ENCODE measurements around the gene SH3BGRL3.
A peak's percentile ranks its signal among the peaks of the same experiment; 100 is the strongest.
"Not testable (repeated sequence)": the region's sequence is repeated elsewhere in the genome, so short reads cannot be mapped to it uniquely, and the experiment has no call there.

SH3BGRL3 gene

DNA sequence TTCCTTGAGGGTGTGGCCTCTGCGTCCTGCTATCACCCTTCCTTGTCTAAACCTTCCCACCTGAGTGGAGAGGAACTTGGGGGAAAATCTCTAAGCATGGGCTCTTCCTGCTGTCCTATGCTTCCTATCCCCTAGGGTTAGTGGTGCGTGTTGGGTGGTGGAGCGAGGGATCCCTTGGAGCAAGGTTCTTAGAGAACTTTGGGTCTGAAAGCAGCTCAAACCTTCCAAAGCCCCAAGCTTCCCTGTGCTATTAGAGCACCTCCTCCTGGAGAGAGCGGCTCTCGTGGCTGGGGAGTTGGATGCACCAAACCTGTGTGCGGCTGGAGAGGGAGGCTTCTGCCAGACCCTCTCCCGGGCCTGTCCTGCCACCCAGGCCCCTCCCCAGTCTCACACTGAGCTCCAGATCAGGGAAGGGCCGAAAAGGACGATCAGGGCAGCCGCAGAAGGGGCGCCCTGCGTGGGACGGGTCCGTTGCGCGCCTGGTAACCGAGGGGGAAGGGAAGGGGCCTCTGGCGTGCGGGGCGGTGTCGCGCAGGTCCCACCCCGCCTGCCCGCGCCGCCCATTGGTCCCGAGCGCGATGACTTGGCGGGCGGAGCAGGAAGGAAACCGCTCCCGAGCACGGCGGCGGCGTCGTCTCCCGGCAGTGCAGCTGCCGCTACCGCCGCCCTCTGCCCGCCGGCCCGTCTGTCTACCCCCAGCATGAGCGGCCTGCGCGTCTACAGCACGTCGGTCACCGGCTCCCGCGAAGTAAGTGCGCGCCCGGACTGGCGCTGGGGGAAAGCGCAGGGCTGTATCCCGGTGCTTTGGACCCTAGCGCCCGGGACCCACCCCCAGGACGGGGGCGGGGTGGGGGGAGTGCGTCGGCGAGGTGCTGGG is at the start of gene SH3BGRL3:
Gene SH3BGRL3, plus strand, starts transcription at position 631 of the 877 bp plus-strand sequence. Its CDS starts 70 bp downstream, at position 701.
- peak; percentile 66 to 83 (median 70) for DNase-seq (ENCODE audit: low read depth in 2 of 3, low spot score in 1 of 3)

DNA sequence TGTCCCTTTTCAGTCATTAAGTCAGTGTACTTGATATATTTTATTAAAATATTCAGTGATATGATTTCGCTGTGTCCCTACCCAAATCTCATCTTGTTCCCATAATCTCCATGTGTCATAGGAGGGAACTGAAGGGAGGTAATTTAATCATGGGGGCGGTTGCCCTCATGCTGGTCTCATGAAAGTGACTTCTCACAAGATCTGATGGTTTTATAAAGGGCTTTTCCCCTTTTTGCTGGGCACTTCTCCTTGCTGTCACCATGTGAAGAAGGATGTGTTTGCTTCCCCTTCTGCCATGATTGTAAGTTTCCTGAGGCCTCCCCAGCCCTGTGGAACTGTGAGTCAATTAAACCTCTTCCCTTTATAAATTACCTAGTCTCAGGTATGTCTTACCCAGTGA is 49.2 kb upstream of the SH3BGRL3 start:
- DNase-seq (ENCODE audit: low read depth in 2 of 3, low spot score in 1 of 3), result not testable (repeated sequence)

DNA sequence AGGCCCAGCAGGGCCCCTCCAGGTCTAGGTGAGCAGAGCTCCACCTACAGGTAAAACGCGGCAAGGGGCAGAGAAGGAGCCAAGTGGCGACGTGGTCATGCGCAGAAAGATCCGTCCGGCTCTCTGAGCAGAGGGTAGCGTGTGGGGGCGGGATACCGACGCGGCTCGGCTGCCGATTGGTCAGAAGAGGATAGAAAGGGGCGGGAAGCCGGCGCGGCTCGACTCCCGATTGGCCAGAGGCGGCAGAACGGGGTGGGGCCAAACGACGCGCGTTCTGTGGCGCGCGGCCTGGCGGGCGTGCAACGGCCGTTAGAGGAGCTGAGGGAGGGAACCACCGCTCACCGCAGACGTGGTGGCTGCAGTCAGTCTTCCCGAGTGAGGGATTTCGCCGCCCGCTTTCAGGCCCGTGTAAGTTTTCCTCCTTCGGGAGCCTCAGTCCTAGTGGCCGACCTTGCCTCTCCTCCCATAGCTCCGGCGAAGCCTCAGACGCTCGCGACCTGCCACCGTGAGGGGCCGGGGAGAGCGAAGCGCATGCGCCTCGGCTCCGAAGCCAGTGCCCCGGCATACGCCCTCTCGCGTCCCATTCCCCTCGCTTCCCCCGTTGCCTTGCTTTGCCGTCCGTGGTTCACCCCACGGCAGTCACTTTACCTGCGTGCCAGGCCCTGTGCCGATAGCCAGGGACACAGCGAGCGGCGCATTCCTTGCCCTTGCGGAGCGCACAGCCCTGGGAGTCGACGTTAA is 45.8 kb upstream of the SH3BGRL3 start, which contains the start of gene CEP85:
Gene CEP85, plus strand, starts transcription at position 298 of the 741 bp plus-strand sequence. CDS start 5,584 bp downstream, outside the sequence.
- DNase-seq (ENCODE audit: low read depth in 2 of 3, low spot score in 1 of 3), result peak; percentile 98

DNA sequence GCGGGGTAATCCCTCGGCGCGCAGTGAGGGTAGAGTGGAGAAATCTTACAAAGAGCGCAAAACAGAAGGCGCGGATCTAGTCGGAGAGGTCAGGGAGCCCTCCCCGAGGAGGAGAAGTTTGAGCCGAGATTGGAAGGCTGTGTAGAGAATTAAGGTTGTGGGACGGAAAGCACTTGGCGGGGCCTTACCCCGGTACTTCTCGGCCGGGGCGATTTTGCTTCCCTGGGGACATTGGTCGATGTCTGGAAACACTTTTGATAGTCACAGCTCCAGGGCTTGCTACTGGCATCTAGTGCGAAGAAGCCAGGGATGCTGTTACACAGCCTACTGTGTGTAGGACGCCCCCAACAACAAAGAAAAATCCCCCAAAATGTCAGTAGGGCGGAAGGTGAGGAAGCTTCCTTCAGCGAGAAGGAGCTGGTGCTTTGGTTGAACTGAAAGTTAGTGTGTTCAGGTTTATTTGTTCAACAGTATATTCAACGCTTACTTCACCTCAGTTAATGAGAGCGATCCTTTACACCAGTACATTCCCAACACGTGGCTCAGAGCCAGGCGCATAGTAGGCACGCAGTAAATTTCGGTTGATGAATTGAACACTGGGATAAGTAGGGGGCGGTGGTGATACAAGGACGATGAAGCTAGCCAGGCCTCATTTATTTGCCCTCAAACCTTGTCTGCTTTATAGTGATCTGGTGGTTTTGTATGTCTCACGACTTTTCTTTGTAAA is 45.1 kb upstream of the SH3BGRL3 start:
- DNase-seq (ENCODE audit: low read depth in 2 of 3, low spot score in 1 of 3), result peak in 1 of 3 donors; percentile 5

DNA sequence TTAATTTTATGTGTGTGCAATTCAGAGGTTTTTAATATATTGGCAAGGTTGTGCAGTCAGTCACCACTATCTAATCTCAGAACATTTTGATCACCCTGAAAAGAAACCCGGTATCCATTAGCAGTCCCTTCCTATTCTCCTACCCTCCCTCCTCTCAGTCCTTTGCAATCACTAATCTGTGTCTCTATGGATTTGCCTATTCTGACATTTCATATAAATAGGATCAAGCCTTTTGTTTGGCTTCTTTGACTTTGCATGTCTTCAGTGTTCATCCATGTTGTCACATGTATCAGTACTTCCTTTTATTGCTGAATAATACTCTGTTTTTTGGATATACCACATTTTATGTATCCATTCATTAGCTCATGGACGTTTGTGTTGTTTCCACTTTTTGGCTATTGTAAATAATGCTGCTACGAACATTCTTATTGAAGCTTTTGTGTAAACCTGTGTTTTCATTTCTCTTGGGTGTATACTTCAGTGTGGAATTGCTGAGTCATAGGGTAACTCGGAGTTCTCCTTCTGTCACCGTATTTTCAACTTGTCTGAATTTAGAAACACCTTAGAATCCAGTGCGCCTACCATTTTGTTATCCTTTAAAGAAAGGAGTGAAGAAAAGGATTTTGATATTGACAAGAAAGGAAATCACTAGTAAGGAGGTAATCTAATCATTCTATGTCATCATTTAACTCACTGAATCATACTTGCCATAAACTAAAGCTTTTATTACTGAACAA is 42.5 kb upstream of the SH3BGRL3 start:
- DNase-seq (ENCODE audit: low read depth in 2 of 3, low spot score in 1 of 3), result no peak

DNA sequence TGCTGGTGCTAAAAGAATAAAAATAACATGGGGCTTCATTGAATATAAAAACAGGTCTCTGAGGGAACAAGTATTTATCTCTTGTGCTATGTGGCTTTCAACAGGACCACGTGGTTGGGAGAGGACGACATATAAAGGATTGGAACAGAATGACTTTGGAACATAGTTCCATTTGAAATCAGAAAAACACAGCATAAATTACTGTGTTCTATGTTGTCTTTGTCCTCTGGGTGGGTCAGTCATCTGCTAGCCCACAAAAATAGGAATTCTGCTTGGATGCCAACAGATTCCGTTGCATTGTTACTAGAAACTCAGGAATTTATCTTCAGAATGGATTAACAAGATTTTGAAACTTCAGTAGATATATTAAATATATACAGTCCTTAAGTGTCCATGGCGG is 40.0 kb upstream of the SH3BGRL3 start:
- no peak for DNase-seq (ENCODE audit: low read depth in 2 of 3, low spot score in 1 of 3)

DNA sequence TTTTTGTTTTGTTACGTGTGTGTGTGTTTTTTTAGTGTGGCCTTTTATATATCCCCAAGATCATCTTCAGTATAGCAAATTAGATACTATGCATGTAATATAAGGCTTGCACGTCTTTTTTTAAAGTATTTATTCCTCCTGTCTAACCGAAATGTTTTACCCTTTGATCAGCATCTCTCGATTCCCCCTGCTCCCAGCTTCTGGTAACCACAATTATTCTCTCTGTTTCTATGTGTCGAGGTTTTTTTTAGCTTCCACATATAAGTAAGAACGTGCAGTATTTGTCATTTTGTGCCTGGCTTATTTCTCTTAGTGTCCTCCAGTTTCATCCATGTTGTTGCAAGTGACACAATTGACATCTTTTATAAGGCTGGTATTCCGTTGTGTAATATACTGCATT is 27.2 kb upstream of the SH3BGRL3 start:
- no peak for DNase-seq (ENCODE audit: low read depth in 2 of 3, low spot score in 1 of 3)

DNA sequence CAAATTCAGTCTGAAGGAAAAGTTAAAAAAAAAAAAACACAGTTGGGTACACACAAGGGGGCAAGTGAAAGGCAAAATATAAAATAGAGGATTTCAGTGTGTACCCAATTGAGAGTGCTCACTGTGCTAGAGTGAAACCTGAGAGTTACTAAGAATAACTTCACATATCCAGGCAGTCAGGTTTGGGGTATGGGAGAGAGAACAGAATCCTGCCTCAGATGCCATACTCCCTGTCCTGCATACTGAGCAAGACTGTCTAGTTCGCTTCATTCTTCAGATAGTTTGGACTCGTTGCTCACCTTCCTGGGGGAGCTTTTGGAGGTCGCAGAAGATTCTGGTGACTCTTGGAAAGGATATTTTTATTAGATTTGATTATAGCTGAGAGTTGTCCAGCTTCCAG is 25.5 kb upstream of the SH3BGRL3 start:
- no peak for DNase-seq (ENCODE audit: low read depth in 2 of 3, low spot score in 1 of 3)

DNA sequence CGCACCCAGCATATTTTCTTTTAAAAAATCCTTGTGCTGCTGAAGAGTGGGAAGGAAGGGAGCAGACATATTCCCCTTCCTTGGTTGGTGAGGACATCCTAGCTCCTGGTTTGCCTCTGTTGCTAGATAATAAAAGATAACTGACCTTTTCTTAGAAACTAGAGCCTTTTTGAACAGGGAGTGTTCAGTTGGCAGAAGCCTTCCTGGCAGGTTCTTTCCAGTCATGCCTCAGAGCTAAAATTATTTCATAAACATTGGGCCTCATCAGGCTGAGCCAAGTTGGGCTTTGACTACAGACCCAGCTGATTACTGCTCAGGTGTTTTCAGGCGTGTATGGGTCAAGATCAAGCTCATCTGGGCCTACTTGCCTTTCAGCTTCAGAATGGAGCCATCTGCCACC is 22.7 kb upstream of the SH3BGRL3 start:
- no peak for DNase-seq (ENCODE audit: low read depth in 2 of 3, low spot score in 1 of 3)

DNA sequence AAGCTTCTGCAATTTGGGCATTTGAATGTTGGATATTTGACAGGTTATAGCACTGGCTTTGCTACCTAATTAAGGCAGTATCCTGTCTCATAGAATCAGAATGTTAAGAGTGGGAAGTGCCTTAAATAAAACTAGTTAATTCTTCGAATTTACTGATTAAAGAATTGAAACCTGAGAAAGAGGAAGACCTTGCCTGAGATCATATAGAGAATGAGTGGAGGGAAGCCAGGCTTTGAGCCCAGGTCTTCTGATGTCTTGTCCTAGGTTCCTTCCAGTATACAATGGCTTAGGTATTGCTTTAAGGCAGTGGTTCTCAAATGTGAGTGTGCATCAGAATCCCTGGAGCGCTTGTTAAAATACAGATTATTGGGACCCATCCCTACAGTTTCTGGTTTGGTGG is 20.9 kb upstream of the SH3BGRL3 start:
- DNase-seq (ENCODE audit: low read depth in 2 of 3, low spot score in 1 of 3), result no peak

DNA sequence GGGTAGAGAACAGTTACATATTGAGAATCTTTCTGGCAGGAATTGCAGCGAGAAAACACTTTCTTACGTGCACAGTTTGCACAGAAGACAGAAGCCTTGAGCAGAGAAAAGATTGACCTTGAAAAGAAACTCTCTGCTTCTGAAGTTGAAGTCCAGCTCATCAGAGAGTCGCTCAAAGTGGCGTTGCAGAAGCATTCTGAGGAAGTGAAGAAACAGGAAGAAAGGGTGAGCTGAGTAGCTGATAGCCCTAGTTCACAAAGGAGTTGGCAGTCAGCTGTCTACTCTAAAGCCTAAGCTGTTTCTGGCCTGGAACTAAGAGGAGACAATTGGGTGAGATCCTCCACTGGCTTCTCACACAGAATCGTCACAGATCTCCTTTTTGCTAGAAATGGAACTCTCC is 20.3 kb upstream of the SH3BGRL3 start:
- DNase-seq (ENCODE audit: low read depth in 2 of 3, low spot score in 1 of 3), result no peak

DNA sequence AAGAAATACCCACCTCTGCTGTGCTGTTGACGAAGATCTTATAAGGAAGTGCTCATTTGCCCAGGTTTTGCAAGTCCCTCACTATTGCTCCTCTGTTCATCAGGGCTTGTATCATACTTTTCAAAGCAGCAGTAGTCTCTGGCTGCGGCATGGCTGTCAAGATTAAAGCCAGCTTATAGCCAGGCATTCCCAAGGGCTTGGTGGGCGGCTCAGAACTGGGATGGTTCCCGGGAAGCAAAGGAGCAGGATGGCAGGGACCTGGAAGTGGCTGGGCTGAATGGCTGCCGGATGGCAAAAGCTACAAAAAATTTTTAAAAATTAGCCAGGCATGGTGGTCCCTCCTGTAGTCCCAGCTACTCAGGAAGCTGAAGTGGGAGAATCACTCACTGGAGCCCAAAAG is 16.7 kb upstream of the SH3BGRL3 start:
- DNase-seq (ENCODE audit: low read depth in 2 of 3, low spot score in 1 of 3), result no peak

DNA sequence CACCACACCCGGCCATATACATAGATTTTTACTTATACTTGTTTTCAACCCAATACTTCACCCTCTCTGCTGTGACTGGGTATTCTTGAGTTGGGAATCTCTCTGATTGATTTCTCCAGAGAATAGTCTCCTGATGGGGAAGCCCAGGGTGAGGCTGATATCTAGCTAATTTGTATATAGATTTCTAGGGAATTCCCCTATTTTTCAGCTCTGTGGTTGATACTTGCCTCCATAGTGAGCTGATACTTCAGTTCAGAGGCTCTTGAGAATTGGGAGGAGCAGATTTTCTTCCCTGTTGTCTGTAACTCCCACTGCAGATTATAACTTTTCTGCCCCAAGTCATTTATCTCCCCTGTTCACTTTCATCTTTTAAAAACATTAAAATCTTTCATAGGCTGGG is 14.5 kb upstream of the SH3BGRL3 start:
- DNase-seq (ENCODE audit: low read depth in 2 of 3, low spot score in 1 of 3), result no peak

DNA sequence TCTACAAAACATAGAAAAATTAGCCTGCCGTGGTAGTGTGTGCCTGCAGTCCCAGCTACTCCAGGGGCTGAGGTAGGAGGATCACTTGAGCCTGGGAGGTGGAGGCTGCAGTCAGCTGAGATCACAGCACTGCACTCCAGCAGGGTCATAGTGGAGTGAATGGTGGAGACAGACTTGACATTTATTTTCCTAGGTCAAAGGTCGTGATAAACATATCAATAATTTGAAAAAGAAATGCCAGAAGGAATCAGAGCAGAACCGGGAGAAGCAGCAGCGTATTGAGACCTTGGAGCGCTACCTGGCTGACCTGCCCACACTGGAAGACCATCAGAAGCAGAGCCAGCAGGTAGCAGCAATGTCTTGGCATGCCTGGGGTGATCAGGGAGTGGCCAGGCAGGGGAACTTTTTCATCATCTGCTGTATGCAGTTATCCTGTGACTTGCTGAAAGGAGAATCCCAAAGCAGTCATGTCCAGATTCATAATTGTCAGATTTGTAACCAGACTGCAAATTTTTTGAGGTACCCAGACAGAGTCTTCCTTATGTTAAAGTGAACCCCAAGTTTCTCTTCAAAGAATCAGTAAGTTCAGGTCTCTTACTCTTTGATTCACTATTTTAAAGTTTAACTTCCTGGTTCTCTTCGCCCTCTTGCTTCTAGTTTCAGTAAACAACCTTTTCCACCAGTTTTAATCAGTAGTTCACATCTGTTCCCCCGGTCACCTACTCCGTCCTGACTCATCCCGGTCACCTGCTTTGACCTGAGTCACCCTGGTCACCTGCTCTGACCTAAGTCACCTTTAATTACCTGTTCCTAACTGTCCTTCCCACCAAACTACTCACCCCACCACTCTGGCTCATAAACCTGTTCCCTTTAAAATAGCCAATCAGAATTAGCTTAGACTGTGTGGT is 11.3 kb upstream of the SH3BGRL3 start:
- no peak for DNase-seq (ENCODE audit: low read depth in 2 of 3, low spot score in 1 of 3)

DNA sequence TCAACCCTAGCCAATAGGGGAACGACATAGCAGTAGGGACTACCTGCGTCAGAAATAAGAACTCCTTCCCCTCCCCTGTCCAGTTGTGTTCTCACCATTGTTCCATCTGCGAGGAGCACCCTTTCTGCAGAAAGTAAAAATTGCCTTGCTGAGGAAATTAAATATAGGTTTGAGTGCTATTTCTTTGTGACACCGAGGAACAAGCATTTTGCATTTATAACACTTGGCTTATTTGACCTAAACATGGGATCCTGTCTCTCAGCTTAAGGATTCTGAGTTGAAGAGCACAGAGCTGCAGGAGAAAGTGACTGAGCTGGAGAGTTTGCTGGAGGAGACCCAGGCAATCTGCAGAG is 10.7 kb upstream of the SH3BGRL3 start:
- no peak for DNase-seq (ENCODE audit: low read depth in 2 of 3, low spot score in 1 of 3)

DNA sequence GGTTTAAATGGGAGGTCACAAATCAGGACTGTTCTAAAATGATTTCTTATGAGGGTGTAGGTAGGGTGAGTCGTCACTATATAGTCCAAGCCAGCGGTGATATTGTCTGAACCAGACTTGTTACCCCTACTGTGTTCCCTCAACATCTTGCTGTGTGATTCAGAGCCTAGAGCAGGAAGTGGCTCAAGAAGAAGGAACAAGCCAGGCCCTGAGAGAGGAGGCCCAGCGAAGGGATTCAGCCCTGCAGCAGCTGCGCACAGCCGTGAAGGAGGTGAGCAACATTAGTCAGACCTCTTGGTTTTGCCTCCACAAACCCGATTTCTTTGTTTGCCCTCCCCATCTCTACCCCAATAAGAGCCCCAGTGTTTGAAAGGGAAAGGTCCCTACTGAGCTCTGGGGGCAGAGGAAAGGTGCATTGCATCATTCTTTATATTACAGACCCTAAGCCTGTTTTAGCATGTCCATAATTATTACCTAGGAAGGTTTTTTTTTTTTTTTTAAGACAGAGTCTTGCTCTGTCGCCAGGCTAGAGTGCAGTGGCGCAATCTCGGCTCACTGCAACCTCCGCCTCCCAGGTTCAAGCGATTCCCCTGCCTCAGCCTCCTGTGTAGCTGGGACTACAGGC is 5.0 kb upstream of the SH3BGRL3 start:
- DNase-seq (ENCODE audit: low read depth in 2 of 3, low spot score in 1 of 3), result no peak

DNA sequence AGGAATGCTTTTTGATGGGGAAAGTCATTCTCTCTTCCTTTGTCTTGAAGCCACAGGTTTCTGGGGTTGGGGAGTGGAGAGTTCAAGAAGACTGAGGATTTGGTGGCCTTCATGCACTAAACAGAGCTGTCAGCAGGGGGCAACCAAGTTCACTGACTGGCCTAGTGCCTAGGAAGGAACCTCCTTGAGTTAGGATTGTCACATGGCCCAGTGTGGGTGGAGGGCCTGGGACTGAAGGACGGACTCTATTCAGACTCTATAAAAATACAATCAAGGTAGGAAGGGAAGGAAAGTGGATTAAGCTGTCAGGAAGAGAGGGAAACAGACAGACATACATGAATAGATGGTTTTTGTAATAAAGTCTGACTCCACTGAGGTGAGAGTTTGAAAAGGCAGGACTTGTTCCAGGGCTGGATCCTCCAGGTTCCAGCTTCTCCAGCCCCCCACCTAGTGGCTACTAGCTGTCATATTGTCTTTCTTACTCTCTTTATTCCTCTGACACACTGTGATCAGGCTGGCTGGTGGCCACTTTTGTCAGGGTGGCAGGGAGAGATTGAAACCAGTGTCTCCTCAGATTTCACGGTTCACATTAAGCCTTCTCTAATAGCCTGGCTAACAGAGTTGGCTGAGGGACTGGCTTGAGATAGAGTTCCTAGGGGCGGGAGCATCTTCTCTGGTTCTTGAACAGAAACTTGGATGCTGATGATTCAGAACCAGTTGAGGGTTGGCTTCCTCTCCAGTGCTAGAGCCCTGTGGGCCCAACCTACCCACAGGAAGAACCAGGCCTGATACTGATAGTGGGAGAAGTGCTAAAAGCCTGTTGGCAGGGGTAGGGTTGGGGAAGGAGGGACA is 4.1 kb upstream of the SH3BGRL3 start:
- peak; percentile 68 to 88 (median 70) for DNase-seq (ENCODE audit: low read depth in 2 of 3, low spot score in 1 of 3)

DNA sequence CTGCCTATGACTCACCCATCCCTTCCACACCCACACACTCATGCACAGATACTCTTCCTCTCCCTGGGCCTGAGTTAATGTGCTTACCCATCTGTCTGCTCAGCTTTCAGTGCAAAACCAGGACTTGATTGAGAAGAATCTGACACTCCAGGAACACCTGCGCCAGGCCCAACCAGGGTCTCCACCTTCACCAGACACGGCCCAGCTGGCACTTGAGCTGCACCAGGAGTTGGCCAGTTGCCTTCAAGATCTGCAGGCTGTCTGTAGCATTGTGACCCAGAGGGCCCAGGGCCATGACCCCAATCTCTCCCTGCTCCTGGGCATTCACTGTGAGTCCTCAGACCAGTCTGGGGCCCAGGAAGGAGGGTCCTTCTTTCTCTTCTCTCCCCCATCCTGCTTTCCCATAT is 3.5 kb upstream of the SH3BGRL3 start:
- DNase-seq (ENCODE audit: low read depth in 2 of 3, low spot score in 1 of 3), result no peak

DNA sequence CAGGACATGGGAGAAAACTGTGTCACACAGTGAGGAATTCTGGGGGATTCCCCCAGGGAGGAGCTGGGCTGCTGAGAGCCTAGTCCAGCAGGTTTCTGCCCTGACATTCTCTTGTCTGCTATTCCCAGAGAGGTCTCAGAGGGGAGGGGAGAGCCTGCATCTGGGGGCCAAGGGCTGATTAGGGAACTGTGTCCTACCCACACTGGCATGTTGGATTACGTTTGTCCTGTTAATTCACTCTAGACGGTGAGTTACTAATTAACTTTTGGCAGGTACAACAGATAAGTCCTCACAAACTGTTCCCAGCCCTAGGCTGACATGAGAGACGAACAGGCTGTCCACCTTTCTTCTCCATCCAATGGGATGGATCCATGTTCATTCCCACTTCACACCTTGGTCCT is 2.6 kb upstream of the SH3BGRL3 start:
- DNase-seq (ENCODE audit: low read depth in 2 of 3, low spot score in 1 of 3), result no peak
